Activated naive CD4-positive, alpha-beta T cell treated with anti-CD3 and anti-CD28 coated beads, Interleukin-2, amount 50 U/mL, for 16 hours (primary cell): ENCODE results near the gene ANGPTL8.

ENCODE experiments used
- DNase-seq: peaks from one replicate; pipeline ENCODE4 v3.0.0-alpha.2; 2020

Gene ANGPTL8

DNA sequence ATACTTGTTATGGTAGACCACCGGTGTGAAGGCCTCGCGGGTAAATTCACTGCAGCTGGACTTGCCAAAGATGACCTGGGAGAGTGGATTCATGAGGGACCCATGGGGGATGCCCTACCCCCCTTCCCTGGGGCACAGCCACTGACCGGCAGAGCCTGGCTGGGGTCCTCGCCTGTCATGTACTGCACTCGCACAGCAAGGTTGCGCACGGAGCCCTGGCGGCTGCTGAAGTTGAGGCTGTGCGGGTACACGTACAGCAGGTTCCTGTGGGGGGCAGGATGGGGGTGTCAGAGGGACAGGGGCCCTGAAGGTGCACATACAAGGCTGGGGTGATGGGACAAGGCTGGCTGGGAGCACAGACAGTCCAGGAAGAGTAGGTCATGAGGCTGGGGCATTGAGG lies 1.4 kb upstream of the ANGPTL8 start:
- no peak for DNase-seq

DNA sequence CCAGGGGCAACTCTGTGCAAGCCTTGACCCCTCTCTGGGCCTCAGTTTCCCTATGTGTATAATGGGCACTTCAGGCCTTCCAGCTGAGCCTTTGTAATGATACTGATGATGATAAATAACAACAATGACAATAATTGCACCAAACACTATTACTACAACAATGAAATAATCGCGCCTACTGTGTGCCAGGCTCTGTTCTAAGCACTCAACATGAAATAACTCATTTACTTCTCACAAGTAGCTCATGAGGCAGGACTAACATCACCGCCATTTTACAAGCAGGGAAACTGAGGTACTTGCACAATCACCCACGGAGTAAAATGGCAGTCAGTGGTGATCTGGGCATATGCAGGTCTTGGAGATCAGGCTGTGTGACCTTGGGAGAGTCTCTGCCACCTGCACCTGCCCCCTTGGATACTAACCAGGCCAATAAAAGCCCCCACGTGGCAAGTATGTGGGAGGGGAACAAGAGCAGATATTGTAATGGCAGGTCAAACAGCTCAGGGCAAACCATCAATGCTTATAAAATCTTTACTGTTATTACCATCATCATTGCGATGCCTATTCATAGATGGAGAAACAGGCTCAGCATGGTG lies 540 bp upstream of the ANGPTL8 start:
- DNase-seq: no peak

DNA sequence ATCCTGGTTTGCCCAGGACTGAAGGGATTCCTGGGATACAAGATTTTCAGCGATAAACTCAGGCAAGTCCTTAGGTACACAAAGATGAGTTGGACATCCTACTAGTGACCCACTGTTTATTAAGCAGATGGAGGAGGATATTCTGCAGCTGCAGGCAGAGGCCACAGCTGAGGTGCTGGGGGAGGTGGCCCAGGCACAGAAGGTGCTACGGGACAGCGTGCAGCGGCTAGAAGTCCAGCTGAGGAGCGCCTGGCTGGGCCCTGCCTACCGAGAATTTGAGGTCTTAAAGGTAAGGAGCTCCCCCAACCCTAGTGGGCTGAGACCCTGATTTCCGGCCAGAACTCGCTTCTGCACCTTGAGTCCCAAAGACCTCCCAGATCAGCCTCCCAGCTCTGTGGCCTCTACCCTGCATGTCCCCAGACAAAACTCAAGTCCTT lies 607 bp downstream of the ANGPTL8 start:
- DNase-seq: no peak

DNA sequence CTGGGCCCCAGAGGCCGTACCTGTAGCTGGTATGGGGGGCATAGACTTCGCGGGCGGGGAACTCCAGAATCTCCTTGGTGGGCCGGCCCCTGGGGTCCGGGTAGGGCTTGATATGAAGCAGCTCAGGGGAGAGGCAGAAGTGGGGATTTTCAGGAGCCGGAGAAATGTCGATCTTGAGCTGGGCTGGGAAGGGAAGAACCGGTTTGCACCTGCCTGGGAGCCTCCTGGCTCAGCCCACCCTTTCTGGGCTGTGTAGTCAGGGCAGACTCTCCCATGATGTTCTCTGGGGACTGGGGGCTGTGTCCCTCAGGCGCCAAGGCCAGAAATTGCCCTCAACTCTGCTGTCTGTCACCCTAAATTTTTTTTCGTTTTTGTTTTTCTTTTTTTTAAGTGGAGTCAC lies 2.6 kb downstream of the ANGPTL8 start:
- no peak for DNase-seq

DNA sequence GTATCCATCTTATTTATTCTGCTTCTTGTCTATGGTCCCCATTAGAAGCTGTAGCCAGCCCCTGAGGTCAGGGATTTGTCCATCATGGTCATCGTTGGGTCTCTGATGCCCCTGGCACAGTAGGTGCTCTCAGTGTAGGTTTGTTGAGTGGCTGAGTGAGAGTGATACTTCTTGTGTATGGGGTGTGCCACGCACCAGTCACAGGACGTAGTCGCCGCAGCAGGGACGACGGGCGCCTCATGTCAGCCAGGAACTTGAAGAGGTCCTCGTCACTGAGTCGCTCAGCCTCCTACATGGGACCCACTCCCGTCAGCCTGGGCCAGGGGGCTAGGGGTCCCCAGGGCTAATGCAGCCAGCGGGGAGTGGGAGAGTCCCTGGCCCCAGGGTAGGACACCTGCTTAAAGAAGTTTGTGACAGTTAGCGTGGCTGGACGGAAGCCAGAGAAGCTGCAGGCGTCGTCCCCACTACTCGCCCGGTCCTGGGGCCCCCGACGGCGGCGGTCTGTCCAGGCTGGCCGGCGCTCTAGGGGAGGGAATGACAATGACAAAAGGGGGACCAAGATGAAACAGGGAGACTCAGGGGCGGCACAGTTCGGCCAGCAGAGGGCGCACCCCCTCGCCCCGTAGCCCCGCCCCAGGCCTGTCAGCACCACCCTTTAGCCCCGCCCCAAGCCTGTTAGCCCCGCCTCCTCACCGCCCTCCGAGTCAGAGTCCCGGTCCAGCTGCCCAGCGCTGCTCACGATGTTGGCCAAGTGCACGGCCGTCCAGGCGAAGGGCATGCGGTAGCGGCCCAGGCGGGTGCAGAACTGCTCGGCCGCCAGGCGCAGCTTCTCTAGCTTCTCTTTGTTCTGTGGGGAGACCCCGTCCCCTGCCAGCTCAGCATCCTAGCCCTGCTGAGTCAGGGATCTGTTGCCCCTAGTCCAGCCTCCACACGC lies 3.7 kb downstream of the ANGPTL8 start:
- peak; percentile 84 for DNase-seq

DNA sequence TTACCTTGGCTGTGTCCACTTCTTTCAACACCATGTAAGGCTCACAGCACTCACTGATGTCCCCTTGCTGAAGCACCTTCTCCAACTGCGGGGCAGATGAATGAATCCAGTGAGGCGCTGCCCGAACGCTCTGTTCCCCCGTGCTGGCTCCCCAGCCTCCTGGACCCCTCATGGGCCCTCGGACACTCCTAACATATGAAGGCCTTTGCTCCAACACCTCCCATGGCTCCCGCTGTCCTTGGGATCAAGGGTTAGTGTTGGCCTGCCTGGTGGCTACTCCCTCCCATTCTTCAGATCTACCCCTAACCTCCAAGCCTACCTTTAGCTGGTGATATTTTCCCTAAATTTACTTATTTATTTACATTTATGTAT lies 4.4 kb downstream of the ANGPTL8 start:
- DNase-seq: no peak

DNA sequence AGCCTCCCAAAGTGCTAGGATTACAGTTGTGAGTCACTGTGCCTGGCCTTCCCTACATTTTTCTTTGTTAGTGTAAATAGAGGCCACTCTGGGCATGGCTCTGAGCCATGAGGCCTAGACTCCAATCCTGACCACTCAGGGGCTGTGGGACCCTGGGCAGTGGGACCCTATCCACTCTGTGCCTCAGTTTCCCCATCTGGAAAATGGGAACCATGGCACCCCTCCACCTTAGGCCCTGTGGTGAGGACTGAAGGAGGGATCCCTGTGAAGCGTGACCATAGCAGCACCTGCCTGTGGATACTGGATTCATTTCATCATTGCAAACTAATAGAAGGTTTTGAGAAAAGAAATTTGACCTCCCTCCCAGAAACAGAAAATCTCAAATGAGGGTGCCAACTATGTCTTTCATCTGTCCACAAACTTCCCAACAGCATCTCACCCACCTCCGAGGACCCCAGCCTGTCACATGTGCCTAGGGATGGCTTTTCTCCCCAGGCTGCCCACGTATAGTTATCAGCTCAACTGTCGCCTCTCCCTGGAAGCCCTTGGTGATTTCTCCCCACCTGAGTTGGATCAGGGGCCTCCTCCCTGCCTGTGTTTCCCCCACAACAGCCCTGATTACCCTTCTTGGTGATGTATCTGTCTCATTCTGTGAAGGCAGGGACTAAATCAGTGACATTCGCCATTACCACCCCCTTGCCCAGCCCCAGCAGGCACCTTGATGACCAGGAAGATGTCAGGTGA lies 5.6 kb downstream of the ANGPTL8 start:
- no peak for DNase-seq

DNA sequence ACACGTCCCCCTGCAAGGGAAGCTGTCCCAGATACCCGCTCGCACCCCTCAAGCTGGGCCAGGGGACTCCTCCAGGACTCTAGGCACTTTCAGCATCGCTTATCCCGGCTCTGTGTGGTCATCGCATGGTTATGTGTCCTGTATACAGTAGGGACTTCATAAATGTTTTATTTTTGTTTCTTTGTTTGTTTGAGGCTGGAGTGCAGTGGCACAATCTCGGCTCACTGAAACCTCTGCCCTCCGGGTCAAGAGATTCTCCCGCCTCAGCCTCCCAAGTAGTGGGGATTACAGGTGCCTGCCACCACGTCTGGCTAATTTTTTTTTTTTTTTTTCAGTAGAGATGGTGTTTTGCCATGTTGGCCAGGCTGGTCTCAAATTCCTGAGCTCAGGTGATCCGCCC lies 7.5 kb downstream of the ANGPTL8 start:
- no peak for DNase-seq

DNA sequence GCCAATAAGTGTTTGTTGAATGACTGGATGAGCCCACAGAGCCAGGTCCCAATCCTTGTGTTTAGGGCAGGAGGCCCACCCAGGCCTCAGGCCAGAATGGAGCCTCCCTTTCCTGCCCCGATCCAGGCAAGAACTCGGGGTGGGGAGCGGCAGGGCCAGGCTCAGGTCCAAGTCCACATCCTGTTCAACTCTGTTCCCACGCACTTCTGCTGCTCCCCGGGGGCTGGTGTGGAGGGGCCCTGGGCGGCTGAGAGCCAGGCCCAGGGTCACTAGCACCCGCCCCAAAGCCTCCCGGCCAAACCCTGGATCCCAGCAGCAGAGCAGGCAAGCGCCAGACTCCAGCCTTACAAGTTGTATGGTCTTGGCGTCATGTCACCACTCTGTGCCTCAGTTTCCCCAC lies 8.0 kb downstream of the ANGPTL8 start:
- no peak for DNase-seq

DNA sequence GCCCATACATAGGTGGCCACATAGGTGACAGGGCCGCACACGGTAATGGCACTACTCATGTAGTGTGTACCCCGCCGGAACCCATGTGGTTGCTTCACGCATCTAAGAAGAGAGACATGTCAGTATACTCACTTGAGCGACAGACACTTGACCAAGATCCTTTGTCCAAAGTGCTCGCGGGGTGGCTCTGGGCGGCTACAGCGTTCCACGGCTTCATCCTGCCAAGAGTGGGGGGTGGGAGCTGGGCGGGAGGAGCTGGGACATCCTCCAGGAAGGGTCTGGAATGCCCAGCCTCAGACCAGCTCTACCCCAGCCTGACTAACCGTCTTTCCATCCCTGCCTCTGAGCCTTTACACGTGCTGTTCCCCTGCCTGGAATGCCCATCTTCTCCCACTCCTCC lies 8.5 kb downstream of the ANGPTL8 start:
- no peak for DNase-seq

DNA sequence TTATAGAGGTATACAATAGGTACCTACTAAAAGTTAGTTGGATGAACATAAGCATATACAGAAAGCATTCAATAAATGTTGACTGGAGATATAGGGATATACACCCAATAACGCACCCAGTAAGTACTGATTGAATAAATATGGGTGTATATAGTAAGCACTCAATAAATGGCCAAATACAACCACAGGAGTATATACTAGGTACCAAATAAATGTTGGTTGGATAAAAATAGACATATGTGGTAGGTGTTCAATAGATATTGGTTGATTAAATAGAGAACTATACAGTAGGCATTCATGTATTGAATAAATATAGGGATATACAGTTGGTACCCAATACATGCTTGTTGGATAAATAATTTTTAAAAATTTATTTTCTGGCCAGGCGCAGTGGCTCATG lies 9.4 kb downstream of the ANGPTL8 start:
- no peak for DNase-seq

DNA sequence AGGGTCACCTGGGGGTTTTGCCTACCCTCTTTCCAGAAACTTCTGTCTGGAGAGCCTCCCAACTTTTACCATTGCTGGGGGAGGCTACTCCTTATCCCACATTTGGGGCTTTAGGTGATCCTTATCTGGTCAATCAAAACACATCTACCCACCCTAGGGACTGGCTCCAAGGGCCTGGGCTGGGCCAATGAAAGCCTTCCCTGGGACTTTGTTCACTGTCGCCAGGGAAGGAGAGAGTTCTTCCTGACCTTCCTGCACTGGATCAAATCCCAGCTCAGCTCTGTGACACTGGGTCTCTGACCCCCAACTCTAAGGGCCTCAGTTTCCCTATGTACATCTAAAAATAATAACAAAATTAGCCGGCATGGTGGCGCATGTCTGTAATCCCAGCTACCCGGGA lies 11.8 kb downstream of the ANGPTL8 start:
- no peak for DNase-seq

DNA sequence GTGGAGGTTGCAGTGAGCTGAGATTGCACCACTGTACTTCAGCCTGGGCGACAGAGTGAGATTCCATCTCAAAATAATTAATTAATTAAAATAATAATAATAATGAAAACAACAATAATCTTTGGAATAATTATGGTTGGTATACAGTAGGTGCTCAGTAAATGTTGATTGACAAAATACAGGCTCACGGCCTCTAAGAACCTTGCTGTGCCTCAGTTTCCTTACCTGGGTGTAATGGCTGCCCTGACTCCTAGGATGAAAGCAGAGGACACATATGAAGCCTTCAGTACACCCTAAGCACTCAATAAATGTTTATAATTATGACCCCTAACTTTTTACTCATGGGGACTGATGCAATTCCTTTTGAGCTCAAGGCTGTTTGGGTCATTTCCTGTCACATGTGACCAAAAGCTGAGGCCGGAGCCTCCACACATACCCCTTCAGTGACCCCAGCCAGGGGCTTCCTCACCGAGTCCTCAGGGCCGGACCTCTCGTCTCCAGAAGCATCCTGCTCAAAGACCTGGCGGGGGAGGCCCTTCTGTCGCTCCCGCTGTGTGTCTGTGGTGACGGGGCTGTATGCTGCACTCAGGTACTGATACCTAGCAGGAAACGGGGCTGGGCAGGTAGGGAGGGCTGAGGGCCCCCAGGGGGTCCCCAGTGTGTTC lies 12.4 kb downstream of the ANGPTL8 start:
- no peak for DNase-seq

DNA sequence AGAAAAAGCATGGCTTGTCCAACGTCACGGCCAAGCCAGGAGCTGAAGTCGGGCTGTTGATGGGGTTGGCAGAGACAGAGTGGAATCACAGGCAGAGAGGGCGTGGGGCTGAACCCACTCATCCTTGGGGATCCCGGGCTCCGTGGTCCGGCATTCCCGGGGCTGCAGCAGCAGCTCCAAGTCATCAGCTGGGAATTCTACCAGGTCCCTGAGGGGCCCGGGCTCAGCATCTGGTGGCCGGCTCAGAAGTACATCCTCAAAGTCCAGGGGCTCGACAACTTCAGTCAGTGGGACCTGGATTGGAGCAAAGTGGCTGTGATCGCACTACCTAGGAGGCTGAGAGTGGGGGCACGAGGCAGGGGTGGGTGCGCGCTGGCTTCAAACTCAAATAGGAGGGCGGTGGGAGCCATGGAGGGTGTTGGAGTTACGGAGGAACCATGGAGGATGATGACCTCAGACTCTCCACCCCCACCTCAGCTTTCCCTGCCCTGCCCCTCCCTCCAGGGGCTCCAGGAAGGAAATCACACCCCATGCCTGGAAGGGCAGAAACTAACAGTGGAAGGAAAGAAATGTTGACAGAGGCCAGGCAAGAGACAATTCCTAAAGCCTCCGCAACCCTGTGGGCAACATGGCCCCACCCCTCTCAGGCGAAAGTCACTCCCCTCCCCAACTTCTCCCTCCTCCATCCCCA lies 13.4 kb downstream of the ANGPTL8 start:
- DNase-seq: no peak

DNA sequence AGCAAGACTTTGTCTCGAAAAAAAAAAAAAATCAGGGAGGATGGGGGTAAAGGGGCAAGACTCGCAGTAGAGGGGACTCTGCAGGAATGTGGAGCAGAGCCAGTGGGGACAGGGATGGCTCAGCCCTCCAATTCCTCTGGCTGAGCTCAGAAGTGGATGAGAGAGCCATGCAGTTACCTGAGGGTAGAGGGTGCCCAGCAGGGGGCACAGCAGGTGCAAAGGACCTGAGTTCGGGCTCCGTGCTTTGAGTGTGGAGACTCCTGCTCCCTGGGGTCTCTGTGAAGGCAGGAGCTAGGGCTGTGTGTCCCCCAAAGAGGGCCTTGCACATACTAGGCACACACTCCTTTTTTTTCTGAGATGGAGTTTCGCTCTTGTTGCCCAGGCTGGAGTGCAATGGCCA lies 15.2 kb downstream of the ANGPTL8 start:
- DNase-seq: no peak

DNA sequence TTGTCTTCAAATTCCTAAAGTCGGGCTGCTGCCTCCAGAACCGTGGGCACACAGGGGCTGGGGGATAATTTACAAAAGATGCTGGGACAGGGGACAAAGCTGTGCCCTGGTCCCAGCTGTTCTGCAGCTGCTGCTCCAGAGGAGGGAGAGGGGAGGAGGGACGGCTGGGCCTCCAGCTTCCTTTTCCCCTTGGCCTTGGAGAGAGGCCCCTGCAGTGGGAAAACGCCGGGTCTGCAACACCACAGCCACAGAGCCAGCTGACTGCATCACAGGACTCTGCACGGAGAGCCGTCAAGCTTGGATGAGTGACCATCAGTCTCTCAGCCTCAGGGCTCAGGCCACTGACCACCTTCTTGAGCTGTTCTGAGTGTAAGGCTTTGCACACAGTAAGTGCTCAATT lies 16.8 kb downstream of the ANGPTL8 start:
- DNase-seq: no peak

DNA sequence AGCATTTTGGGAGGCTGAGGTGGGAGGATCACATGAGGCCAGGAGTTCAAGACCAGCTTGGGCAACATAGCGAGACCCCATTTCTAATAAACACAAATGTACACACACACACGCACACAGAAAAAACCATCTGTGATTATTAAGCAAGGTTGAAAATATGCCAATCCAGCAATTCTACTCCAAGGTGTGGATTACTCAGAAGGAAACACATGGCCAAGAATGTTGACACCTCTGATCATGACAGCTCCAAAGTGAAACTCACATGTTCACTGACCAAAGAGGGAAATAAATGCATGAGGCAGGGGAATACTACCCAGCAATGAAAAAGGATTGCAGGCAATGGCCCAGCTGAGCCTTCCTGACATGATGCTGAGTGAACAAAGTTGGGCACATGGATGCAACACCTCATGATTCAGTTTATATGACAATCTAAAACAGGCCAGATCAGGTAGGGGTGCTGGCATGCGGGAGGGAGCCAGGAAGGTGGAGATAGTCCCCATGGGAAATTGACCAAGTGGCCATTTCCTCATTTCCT lies 18.5 kb downstream of the ANGPTL8 start:
- DNase-seq: no peak

DNA sequence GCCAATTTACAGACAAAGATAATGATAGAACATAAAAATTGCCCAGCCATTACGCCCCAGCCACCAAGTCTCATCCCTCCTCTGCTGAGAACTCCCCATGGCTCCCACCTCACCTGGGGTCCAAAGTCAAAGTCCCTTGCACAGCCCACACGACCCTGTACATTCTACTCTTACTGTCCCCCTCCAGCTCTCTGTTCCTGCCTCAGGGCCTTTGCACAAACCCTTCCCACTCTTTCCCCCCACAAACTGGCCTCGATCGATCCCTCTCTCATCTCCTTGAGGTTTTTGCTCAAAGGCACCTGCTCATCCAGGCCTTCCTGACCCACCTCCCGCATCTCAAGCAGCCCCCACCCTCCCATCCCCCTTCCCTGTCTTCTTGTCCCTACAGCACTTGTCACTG lies 21.6 kb downstream of the ANGPTL8 start:
- DNase-seq: no peak

DNA sequence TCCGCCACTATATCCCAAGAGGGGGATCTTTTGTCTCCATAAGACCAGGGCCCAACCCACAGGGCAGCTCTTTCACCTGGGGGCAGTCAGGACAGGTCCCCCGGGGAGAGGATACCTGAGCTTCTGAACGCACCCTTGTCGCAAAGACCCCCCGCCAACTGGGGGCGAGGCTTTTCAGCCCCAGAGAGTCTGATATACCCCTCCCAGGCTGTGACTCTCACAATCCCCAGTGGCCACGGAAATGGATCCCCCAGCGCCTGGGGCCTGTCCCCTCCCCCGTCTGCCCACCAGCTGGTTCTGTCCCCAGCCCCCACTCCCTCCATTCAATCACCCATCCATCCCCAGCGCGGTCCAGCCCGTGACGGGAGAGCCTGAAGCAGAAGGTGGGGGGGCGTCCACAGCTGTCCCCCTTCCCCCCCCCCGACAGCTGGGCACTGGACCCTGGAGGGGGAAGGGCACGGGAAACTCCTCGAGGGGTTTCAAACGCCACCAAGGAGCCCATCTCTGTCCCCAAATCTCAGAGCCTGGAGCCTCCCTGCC lies 22.1 kb downstream of the ANGPTL8 start:
- no peak for DNase-seq

DNA sequence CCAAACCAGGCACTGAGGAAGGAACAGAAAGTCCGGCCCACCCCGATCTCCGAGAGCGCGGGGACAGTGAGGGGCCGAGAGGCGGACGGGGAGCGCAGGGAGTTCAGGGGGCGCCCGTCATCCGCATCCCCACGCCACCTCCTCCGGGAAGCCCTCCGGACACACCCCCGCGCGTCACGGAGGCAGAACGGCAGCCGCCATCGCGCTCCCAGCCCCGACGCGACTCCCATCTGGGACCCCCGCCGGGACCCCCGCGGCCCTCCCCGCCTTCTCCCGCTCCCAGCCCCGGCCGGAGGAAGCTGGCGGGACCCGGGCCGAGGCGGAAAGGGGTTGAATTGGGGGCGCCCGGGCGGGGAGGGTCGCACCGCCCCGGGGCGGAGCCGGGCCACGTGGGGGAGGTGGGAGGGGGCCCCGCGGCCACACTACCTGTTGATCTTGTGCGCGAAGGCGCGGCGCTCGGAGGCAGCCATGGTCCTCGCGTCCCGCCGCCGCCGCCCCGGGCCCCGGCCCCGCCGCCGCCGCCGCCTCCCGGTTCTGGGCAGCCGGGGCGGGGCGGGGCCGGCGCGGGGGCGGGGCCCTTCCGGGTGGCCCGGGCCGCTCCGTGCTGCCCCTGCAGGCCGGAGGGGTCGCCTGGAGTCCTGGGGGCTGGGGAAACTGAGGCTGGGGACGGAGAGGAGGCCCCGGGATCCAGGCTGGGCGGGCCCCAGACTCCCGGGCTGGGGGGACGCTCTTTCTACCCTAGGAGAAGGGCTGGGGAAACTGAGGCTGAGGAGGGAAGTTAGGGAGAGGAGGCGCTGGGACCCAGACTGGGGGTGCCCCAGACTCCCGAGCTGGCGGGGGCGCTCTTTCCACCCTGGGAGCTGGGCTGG lies 22.8 kb downstream of the ANGPTL8 start, which contains the start of gene DOCK6:
Gene DOCK6, minus strand, starts transcription at position 554 of the 869 bp plus-strand sequence. Its CDS starts 84 bp downstream, at position 470.
- peak; percentile 39 for DNase-seq

DNA sequence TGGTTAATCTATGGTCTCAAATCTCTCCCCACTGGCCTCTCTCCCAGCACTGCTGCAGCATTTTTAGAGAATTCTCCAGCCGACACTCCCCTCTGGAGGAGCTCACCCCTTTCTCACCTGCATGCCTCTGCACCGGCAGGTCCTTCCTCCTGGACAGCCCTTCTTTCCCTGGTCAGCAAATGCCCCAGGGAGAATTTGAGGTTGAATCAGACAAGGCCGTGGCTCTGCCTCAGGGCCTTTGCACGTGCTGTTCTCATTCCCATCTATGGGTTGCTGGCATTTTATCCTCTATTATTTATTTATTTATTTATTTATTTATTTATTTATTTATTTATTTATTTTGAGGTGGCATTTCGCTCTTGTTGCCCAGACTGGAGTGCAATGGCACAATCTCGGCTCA lies 24.3 kb downstream of the ANGPTL8 start:
- DNase-seq: no peak
